Measurements from ENCODE around the gene SFI1.
"Not testable (repeated sequence)": the region's sequence is repeated elsewhere in the genome, so short reads cannot be mapped to it uniquely, and the experiment has no call there.

Gene SFI1

GRCh38 chr22:31491218-31491962 is 4.9 kb upstream of the SFI1 start:
- DNase-seq = no peak

- DNase-seq = peak; percentile 19
These were observed 4.2 kb upstream of the SFI1 start for GRCh38 chr22:31492151-31492550.

GRCh38 chr22:31493355-31493754 is 3.0 kb upstream of the SFI1 start:
- not testable (repeated sequence) for DNase-seq

GRCh38 chr22:31495343-31495742 is 993 bp upstream of the SFI1 start:
- DNase-seq = no peak

- peak; percentile 25 for DNase-seq
These were observed 405 bp downstream of the SFI1 start for GRCh38 chr22:31496735-31497146.

GRCh38 chr22:31497148-31497938 is 1.0 kb downstream of the SFI1 start:
- no peak for DNase-seq

- DNase-seq = no peak
These were observed 5.4 kb downstream of the SFI1 start for GRCh38 chr22:31501738-31502137.

GRCh38 chr22:31503211-31503964 is 7.1 kb downstream of the SFI1 start:
- DNase-seq = no peak

- DNase-seq = no peak
These were observed 7.9 kb downstream of the SFI1 start for GRCh38 chr22:31504282-31504681.

- DNase-seq = not testable (repeated sequence)
These were observed 11.2 kb downstream of the SFI1 start for GRCh38 chr22:31507517-31507916.

- no peak for DNase-seq
These were observed 12.2 kb downstream of the SFI1 start for GRCh38 chr22:31508536-31508935.

- peak; percentile 11 for DNase-seq
These were observed 12.9 kb downstream of the SFI1 start for GRCh38 chr22:31509061-31509762.

- no peak for DNase-seq
These were observed 23.7 kb downstream of the SFI1 start for GRCh38 chr22:31520051-31520450.

- not testable (repeated sequence) for DNase-seq
These were observed 27.8 kb downstream of the SFI1 start for GRCh38 chr22:31524132-31524531.

GRCh38 chr22:31526270-31526669 is 29.9 kb downstream of the SFI1 start:
- DNase-seq = peak; percentile 75

GRCh38 chr22:31530823-31531195 is 34.5 kb downstream of the SFI1 start:
- DNase-seq = no peak

- no peak for DNase-seq
These were observed 35.7 kb downstream of the SFI1 start for GRCh38 chr22:31532060-31532459.

GRCh38 chr22:31533374-31533773 is 37.0 kb downstream of the SFI1 start:
- DNase-seq = no peak

GRCh38 chr22:31537019-31537535 is 40.7 kb downstream of the SFI1 start:
- DNase-seq = no peak

GRCh38 chr22:31538815-31539214 is 42.5 kb downstream of the SFI1 start:
- DNase-seq = no peak

- DNase-seq = not testable (repeated sequence)
These were observed 43.8 kb downstream of the SFI1 start for GRCh38 chr22:31540166-31540565.

- DNase-seq = no peak
These were observed 44.6 kb downstream of the SFI1 start for GRCh38 chr22:31540966-31541365.
